ENCODE results near the gene NFATC3. TPM values are rescaled to one million over a fixed set of nuclear protein-coding genes. Genes with fewer than 3 reads are reported as not detected.
"Not testable (repeated sequence)": the region's sequence is repeated elsewhere in the genome, so short reads cannot be mapped to it uniquely, and the experiment has no call there.

The NFATC3 gene
- total RNA-seq, 1 donor from 2014 or later, result 42.0 TPM

GRCh38 chr16:68089067-68089466, 3.9 kb downstream of the NFATC3 start:
- Mint-ChIP-seq H3K36me3 (ENCODE audit: unreplicated experiment) (no peaks in the 10 kb centered on the region), H3K9me3 (ENCODE audit: unreplicated experiment) (no peaks in the 10 kb centered on the region), H3K4me3 (ENCODE audit: unreplicated experiment) (no peak overlapping the region), H3K4me1 (ENCODE audit: unreplicated experiment) (peaks cover 53% of the 10 kb centered on the region), H3K27ac (ENCODE audit: unreplicated experiment) (no peak overlapping the region), H3K27me3 (ENCODE audit: unreplicated experiment) (no peaks in the 10 kb centered on the region)
- no peak for DNase-seq (ENCODE audit: extremely low spot score, unreplicated experiment)
- no peak for TF ChIP-seq CTCF (IDR thresholded peaks at IDR 0.05)

- Mint-ChIP-seq H3K9me3 (ENCODE audit: unreplicated experiment) (no peaks in the 10 kb centered on the region), H3K4me3 (ENCODE audit: unreplicated experiment) (no peak overlapping the region), H3K36me3 (ENCODE audit: unreplicated experiment) (no peaks in the 10 kb centered on the region), H3K27ac (ENCODE audit: unreplicated experiment) (no peak overlapping the region), H3K27me3 (ENCODE audit: unreplicated experiment) (no peaks in the 10 kb centered on the region), H3K4me1 (ENCODE audit: unreplicated experiment) (peaks cover 56% of the 10 kb centered on the region)
- no peak for DNase-seq (ENCODE audit: extremely low spot score, unreplicated experiment)
- no peak for TF ChIP-seq CTCF (IDR thresholded peaks at IDR 0.05)
Observed at GRCh38 chr16:68090130-68090529, 5.0 kb downstream of the NFATC3 start.

GRCh38 chr16:68090533-68090932, 5.4 kb downstream of the NFATC3 start:
- no peak for DNase-seq (ENCODE audit: extremely low spot score, unreplicated experiment)
- TF ChIP-seq CTCF (IDR thresholded peaks at IDR 0.05), result no peak

GRCh38 chr16:68091380-68092261, 6.5 kb downstream of the NFATC3 start:
- no peak for DNase-seq (ENCODE audit: extremely low spot score, unreplicated experiment)
- Mint-ChIP-seq H3K27me3 (ENCODE audit: unreplicated experiment) (no peaks in the 10 kb centered on the region), H3K4me3 (ENCODE audit: unreplicated experiment) (no peak overlapping the region), H3K9me3 (ENCODE audit: unreplicated experiment) (no peaks in the 10 kb centered on the region), H3K4me1 (ENCODE audit: unreplicated experiment) (peaks cover 53% of the 10 kb centered on the region), H3K27ac (ENCODE audit: unreplicated experiment) (peak overlapping the region; percentile 49), H3K36me3 (ENCODE audit: unreplicated experiment) (no peaks in the 10 kb centered on the region)
- no peak for TF ChIP-seq CTCF (IDR thresholded peaks at IDR 0.05)

More at GRCh38 chr16:68090533-68090932, 5.4 kb downstream of the NFATC3 start:
- H3K27ac Mint-ChIP-seq (ENCODE audit: unreplicated experiment), result peak overlapping the region; percentile 49
- H3K4me3 Mint-ChIP-seq (ENCODE audit: unreplicated experiment), result no peak overlapping the region
- peaks cover 56% of the 10 kb centered on the region for H3K4me1 Mint-ChIP-seq (ENCODE audit: unreplicated experiment)
- H3K9me3 Mint-ChIP-seq (ENCODE audit: unreplicated experiment), result no peaks in the 10 kb centered on the region
- H3K27me3 Mint-ChIP-seq (ENCODE audit: unreplicated experiment), result no peaks in the 10 kb centered on the region
- H3K36me3 Mint-ChIP-seq (ENCODE audit: unreplicated experiment), result no peaks in the 10 kb centered on the region

GRCh38 chr16:68092275-68092674, 7.1 kb downstream of the NFATC3 start:
- peaks cover 49% of the 10 kb centered on the region for H3K4me1 Mint-ChIP-seq (ENCODE audit: unreplicated experiment)
- H3K4me3 Mint-ChIP-seq (ENCODE audit: unreplicated experiment); DNase-seq (ENCODE audit: extremely low spot score, unreplicated experiment); H3K36me3 Mint-ChIP-seq (ENCODE audit: unreplicated experiment); H3K27me3 Mint-ChIP-seq (ENCODE audit: unreplicated experiment); H3K9me3 Mint-ChIP-seq (ENCODE audit: unreplicated experiment): not testable (repeated sequence)
- H3K27ac Mint-ChIP-seq (ENCODE audit: unreplicated experiment), result peak overlapping the region; percentile 49

All from osteocyte (in vitro differentiated cells).